LNCaP clone FGC (cell line): ENCODE measurements around the gene SRGAP2B.
"Not testable (repeated sequence)": the region's sequence is repeated elsewhere in the genome, so short reads cannot be mapped to it uniquely, and the experiment has no call there.

Experiments used
- DNase-seq: peaks from one replicate; pipeline ENCODE4 v3.0.0-alpha.2; 2011; ENCODE audit warnings: low read depth
- H3K4me3 ChIP-seq: 2 replicates; pipeline ENCODE4 v1.5.1; 2011; ENCODE audit warnings: mild to moderate bottlenecking, low read depth, low read length, control low read depth

SRGAP2B gene

DNA sequence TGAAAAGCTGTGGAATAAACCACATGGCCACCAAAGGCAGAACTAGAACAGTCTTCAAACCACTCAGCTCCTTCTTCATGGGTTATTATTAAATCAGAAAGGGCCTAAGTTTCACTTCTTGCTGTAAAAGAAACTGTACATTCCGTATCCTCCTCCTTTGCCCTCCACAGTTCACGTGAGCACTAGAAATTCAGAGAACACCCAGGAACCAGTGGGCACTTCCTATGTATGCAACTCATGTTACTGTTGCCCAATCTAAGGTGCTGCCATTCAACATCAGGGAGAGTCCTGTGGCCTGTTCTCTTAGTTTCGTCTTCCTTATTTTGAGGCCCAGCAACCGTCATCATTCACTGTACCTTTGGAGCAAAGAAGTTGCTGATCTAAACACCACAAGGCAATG lies 86.7 kb downstream of the SRGAP2B start:
- H3K4me3 ChIP-seq, DNase-seq: not testable (repeated sequence)

DNA sequence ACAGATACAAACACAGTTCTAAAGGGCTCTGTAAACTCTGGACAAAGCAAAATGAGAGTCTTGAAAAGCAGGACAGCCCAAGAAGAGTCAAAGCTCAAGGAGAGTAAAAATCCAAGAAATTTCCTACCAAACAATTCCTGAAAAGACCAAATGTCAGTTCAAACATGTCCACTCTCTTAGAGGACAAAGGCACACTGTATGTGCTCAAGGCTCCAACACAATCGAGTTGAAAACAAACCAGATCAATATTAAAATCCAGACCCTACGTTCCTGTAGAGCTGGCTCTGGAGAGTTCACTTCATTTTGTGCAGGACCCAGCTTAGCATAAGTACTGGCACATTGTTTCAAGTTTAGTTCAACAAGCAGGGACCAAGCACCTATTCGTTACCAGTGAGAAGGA lies 90.0 kb downstream of the SRGAP2B start:
- DNase-seq, H3K4me3 ChIP-seq: not testable (repeated sequence)

DNA sequence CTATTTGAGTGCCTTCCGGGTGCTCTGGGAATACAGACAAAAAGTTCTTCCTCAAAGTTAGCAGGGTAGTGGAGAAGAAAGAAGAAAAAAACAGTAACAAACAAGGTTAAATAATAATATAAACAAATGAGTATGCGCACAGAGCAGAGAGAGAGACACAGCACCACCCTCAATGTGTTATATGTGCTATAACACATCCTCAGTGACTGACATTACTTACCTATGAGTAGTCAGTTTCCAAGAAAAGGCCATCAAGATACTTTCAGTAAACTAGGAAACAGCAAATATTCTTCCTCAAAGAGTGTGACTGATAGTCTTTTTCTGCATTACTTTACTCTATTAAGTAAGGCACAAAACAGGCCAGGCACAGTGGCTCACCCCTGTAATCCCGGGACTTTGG lies 93.7 kb downstream of the SRGAP2B start:
- DNase-seq = not testable (repeated sequence)

DNA sequence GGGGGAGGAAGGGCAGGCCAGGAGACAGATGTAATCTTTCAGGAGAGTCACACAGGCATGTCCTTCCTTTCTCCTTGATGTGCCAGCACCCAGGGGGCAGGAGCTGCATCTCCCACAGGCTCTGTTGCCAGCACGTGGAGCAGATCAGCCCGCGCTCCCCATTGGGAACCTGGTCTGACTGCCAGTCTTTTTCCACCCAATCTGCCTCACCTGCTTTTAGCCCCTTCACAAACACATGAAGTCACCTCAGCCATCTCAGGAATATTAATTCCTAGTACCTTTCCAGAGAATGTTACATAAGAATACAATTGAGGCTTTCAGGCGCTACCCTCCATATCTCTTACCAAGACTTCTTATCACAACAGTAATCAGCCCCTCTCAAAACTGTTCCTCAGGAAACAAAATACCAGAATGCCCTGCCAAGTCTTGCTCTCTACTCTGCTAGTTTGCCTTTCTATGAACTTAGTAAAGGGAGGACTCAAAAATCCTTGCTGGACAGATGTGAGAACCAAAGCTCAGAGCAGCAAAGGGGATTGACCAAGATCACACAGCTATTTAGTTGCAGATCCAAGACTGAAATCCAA lies 94.3 kb downstream of the SRGAP2B start:
- DNase-seq = not testable (repeated sequence)

More for the DNA sequence above, 93.7 kb downstream of the SRGAP2B start:
- H3K4me3 ChIP-seq = not testable (repeated sequence)

DNA sequence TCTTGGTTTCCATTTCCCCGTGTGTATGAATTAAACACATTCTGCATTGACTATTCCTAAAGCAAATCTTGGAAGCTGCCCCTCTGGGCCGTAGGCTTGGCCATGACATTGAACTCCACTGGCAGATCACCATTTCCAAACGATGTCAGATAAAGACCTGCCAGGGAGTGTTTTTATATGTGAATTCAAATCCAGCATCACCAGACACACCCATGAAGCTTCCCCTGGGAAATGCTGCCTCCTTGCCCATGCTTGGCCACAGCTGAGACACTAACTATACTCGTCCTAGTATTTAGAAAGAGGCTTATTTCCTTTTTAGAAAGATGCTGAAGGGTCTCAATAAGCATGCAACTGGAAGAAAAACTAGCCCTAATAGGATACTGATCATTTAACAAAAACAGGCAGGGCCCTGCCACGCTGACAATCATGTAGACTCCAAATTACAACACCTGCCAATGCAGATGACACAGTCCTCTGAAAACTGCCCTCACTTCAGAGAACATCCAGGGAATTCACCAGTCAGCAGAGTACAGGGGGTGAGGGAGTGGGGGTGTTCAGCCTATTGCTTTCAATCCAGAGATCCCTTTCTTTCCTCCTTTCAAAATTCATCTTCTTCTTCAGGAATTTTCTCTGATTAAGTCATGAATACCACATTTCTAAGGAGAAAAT lies 94.9 kb downstream of the SRGAP2B start:
- DNase-seq, H3K4me3 ChIP-seq: not testable (repeated sequence)

More for the DNA sequence above, 94.3 kb downstream of the SRGAP2B start:
- not testable (repeated sequence) for H3K4me3 ChIP-seq

DNA sequence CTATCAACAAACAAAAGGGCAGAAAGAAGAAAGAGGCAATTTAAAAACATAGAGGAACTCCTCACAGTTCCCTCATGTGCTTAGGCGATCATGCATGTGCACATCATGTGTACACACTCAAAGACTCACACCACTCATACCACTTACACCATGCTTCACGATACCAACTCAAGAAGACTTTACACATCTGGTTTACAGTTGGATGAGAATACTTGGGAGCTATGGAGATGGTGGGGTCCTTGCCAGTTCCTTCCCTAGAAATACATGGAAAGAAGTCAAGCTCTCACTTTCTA lies 96.2 kb downstream of the SRGAP2B start:
- DNase-seq = not testable (repeated sequence)

DNA sequence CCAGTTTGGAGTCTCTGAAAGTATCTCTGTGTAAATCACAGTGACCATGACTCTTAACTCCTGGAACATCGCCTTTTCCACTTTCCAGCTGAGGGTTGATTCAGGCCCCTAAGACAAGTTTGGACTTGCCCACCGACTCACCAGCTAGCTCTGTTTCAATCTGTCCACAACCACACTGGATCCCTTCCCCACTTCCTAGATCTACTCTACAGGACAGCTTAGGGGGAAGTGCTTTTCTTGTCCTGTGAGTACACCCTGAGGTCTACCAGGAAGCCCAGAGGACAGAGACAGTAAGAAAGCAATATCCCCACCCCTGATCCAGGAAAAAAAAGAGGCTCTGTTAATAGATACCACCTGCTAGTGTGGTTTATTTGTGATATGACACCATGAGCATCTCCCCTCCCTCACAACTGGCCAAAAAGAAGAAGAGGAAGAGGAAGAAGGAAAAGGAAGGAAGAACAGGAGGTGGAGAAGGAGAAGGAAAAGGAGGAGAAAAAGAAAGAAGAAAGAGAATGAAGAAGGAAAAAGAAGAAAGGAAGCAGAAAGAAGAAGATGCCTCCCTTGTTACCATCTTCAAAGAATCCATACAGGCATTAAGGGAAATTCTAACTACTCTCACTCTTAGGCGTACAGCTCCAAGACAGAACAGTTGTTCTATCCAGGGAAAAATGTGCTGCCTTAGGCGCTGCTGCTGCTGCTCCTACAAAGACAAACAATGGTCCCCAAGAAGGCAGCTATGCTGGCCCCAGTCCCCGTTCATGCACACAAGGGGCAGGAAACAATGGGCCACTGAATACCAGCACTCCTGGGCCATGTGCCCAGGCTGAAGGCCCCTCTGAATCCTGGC lies 96.8 kb downstream of the SRGAP2B start:
- DNase-seq = not testable (repeated sequence)

More for the DNA sequence above, 96.2 kb downstream of the SRGAP2B start:
- H3K4me3 ChIP-seq = not testable (repeated sequence)

DNA sequence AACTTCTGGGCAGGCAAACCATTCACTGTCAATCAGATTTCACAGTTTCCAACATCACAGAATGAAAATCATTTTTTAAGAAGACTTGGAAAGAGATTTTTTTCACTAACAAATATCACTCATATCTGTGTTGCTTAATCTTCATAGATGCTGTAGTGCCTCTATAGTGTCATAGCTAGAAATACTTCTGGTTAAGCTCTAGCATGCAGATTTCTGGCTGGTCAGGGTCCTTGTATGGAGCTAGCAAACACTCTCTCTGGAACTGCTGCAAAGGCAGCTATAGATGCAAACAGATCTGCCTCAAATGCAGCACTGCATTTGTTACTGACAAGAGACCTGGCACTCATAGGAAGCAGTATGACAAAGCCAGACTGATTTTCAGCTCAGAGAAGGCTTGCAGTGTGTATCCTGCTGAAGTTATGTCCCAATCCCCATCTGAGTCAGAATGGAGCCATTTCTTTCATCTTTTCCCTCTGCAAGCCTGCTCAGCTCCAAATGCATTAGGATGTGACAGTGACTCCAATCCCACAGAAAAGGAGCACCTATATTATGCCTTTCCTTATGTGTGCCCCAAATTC lies 99.2 kb downstream of the SRGAP2B start:
- DNase-seq, H3K4me3 ChIP-seq: not testable (repeated sequence)

More for the DNA sequence above, 96.8 kb downstream of the SRGAP2B start:
- H3K4me3 ChIP-seq = not testable (repeated sequence)

DNA sequence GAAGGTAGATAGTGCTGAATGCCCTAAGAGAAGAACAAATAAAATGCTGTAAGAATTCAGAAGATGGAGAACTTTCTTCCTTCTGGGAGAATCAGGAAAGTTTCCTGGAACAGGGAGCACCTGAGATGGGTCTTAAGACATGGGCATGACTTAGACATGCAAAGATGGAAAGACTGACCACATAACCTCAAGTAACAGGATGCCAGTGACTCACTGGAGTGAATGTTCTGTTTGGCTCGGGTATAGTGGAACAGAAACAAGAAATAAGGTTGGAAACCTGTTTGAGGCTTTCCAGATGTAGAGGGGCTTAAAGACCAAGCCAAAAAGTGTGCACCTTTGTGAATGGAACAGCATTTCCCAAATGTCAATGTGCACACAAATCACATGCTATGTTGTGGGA lies 102.2 kb downstream of the SRGAP2B start:
- H3K4me3 ChIP-seq, DNase-seq: not testable (repeated sequence)

DNA sequence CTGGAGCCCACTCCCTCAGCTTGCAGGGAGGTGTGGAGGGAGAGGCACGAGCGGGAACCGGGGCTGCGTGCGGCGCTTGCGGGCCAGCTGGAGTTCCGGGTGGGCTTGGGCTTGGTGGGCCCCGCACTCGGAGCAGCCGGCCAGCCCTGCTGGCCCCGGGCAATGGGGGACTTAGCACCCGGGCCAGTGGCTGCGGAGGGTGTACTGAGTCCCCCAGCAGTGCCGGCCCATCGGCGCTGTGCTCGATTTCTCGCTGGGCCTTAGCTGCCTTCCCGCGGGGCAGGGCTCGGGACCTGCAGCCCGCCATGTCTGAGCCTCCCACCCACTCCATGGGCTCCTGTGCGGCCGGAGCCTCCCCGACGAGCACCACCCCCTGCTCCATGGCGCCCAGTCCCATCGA lies 104.5 kb downstream of the SRGAP2B start:
- not testable (repeated sequence) for H3K4me3 ChIP-seq, DNase-seq

DNA sequence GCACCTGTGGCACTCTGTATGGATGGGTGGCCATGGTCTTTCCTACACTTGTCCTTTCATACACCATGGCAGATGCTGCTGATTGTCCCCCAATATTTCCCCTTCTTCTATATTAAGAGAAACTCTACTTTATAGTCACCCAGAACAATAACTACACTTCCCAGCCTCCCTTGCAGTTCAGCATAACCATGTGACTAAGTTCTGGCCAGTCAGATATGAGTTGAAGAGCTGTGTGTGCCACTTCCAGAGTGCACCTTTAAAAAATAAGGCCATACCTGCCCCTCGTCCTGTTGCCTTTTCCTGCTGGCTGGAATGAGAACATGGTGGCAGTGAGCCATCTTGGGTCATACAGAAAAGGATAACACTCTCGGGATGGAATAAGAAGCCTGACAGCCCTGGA lies 108.0 kb downstream of the SRGAP2B start:
- not testable (repeated sequence) for H3K4me3 ChIP-seq, DNase-seq

DNA sequence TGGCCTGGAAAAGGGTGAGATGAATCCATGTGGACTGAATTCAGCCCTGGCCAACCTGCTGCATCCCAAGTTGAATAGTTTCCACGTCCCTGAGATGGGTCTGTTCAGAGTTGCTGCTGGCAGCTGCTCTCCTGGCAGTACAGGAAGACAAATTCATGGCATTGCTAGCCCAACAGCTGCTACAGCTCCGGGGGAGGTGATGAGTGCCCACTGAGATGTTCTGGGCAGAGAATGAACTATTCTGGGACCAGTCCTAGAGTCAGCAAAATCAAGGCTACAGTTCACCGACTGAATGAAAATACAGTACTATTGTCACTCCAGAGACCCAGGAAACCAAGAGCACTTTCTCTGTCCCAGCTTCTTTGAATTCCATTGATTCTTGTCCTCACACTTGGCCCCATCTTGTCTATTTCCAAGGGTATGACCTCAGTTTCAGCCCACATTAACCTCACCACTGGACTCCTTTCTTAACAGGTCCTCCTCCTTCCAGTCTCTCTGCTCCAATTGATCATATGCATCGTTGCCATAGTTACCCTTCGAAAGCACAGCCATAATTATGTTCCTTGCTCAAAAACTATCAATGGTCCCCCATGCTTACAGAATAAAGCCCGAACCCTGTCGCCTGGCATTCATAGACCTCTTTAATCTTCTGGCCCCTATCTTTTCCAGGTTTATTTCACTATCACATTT lies 108.8 kb downstream of the SRGAP2B start:
- H3K4me3 ChIP-seq, DNase-seq: not testable (repeated sequence)

DNA sequence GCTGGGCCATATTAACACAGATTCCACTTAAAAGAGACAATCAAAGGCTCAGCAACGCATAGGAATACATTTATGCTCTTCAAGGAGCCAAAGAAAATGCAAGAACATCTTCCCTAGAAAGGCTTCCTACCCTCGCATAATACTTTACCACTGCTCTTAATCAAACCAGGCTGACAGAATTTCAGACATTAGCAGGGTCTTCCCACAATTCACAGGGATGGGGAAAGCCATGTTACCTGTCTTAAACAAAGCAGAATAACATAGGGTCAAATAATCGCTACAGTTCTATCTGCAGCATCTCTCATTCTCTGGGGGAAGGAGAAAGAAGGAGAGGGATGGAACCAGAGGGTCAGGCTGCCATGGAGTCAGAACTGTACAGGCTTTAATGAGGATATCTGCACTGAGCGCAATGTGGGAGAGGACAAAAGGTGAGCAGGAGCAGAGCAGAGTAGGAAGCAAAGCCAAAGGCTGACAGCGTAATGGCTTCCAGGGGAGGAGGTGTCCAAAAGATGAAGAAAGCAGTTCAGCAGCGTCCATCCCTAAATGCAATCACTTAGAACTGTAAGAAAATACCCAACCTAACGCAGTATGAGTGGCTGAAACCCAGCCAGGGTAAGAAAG lies 109.5 kb downstream of the SRGAP2B start:
- H3K4me3 ChIP-seq, DNase-seq: not testable (repeated sequence)

DNA sequence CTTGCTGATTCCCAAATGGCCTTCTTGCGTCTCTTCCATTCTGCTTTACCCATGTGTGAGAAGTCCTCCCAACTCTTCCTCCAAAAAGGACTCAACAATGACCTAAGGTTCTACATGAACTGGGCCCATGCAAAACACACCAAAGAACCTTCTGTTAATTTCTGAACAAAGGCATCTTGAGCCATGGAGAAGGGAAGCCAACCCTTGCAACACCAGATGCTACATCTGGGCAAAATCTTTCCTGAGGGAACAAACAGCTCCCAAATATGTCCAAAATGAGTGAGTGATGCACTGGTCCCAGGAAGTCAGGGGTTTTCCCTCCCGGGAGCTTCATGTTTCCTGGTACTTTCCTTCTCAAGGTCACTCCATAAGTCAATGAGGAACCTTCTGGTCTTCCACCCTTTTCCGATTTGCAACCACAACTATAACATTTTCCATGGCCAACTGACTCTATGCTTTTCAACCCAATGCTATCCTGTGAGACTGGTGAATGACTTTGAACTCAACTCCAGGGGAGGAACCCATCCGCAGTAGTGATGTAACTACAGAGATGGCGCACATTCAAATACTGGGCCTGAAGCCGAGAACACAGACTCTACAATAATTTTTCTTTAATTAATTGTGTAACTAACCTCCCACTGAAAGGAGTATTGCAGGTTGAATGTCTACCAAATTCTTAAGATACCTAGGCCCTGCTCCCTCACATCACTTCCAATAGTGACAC lies 112.2 kb downstream of the SRGAP2B start:
- H3K4me3 ChIP-seq, DNase-seq: not testable (repeated sequence)

DNA sequence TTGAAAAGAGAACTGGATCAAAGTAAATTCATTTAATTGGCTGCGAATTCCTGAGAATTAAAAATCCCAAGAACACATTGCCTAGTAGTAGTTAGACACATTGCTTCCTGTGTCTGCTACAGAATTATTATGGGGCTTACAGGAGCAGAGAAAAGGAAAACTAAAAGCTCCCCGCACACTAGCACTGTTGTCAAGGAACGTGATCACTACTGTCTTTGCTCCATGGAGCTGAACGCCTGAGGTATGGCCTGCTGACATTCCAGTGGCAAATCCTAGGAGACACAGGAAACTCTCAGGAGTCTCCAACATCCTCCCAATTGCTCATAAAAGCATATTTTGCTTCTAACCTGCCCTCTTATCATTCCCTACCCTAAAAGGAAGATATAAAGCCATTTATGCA lies 114.0 kb downstream of the SRGAP2B start:
- H3K4me3 ChIP-seq = not testable (repeated sequence)

DNA sequence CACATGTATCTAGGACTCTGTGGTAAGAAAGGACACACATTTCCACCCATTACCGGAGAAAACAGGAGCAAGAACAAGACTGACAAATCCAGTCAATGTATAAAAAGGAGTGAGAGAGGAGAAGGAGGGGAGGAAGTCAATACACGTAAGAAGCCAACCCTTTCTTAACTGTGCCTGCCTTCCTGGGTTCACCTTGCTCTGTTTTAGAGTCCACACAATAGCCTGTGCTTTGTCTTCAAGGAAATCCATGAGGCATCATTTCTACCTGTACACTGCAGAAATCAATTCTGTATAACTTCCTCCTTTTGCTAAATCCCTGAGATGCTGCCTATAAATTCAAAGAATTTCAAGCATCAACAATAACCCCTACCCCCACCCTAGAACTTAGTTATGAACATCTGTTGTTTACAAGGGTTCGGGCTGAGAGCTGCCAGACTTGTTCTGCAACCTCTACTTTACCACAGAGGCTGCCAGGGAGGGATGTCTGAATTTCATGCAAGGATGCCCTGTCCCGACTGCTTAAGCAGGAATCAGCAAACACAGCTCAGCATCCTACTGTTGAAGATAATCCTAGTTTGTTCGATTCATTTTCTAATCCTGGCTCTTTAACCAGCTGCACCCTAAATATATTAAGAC lies 115.0 kb downstream of the SRGAP2B start:
- not testable (repeated sequence) for H3K4me3 ChIP-seq, DNase-seq

More for the DNA sequence above, 114.0 kb downstream of the SRGAP2B start:
- not testable (repeated sequence) for DNase-seq

DNA sequence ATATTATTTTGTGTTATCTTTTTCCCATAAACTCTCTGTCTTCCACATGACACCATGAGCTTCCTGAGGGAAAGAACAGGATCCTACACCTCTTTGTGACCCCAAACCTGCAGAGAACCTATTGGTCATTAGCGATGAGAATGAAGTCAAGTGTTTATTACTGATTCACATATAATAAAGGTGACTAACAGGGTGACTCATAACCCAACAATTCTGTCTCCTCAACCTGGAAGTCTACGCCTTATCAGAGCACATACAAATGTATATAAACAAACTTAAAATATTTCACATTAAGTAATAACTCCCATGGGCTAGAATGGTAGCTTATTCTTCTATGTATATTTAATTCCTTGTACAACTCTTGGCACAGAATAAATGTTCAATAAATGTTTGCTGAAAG lies 117.3 kb downstream of the SRGAP2B start:
- not testable (repeated sequence) for DNase-seq, H3K4me3 ChIP-seq

DNA sequence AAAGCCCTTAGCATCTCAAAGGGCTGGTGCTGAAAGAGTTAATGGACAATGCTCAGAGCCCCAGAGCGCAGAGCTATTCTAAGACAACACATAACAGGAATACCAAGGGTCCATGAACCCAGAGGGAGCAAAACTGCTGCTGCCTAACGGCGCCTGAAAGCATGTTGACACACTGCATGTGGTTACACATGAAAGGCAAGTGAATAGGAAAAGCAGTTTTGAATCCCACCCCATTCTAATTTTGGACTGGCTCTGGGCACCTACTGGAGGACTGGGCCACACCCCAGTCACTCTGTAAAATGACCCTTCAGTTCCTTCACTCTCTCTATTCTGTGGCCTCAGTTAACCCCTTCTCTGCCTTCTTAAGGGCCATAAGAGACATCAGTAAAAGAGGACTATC lies 123.2 kb downstream of the SRGAP2B start:
- H3K4me3 ChIP-seq, DNase-seq: not testable (repeated sequence)
